Keratinocyte (primary cell): ENCODE data around the gene C6orf15. TPM values are rescaled to one million over a fixed set of nuclear protein-coding genes. Genes with fewer than 3 reads are reported as not detected.

Source experiments
- DNase-seq: peaks from one replicate; pipeline ENCODE4 v3.0.0-alpha.2; 2011; ENCODE audit warnings: low read depth, missing footprints, low spot score
- FAIRE-seq: peaks from 2 replicates; lab custom pipeline; 2011; peaks lifted over from hg19 to GRCh38; lab: Jason Lieb, UNC
- H2AFZ ChIP-seq: 2 replicates; pipeline ENCODE4 v1.6.0; 2012; ENCODE audit warnings: low read length, control low read depth, inconsistent platforms; ENCODE audit not compliant: control insufficient read depth
- H3K27ac ChIP-seq: 2 replicates; pipeline ENCODE4 v1.5.1; 2011; ENCODE audit warnings: low read length; ENCODE audit not compliant: control insufficient read depth, insufficient read depth
- H3K27me3 ChIP-seq: 3 replicates; pipeline ENCODE4 v1.6.0; 2011; ENCODE audit warnings: low read length; ENCODE audit not compliant: control insufficient read depth, insufficient read depth; ENCODE audit errors: extremely low read depth
- H3K36me3 ChIP-seq, 2 experiments: 2 replicates in 1 of 2; 3 replicates in 1 of 2; pipeline ENCODE4 v1.5.1; 2011; ENCODE audit warnings: low read length in 2 of 2, mild to moderate bottlenecking in 1 of 2; ENCODE audit not compliant: control insufficient read depth in 2 of 2, insufficient read depth in 2 of 2; ENCODE audit errors: extremely low read depth in 1 of 2
- H3K4me1 ChIP-seq: 3 replicates; pipeline ENCODE4 v1.5.1; 2011; ENCODE audit warnings: low read length; ENCODE audit not compliant: control insufficient read depth, insufficient read depth; ENCODE audit errors: extremely low read depth
- H3K4me2 ChIP-seq: 3 replicates; pipeline ENCODE4 v1.6.0; 2011; ENCODE audit warnings: low read depth, low read length; ENCODE audit not compliant: control insufficient read depth, insufficient read depth; ENCODE audit errors: extremely low read depth
- H3K4me3 ChIP-seq, 3 experiments: fragments of 200-600 bp in 1 of 3; sonication (generic) in 1 of 3; 2 replicates in 2 of 3; 3 replicates in 1 of 3; pipeline ENCODE4 v1.5.1; 2011 to 2016; ENCODE audit warnings: low read length in 3 of 3, mild to moderate bottlenecking in 3 of 3, control low read depth in 2 of 3, inconsistent platforms in 1 of 3, low read depth in 1 of 3, mixed read lengths in 1 of 3, mixed run types in 1 of 3, moderate library complexity in 1 of 3; ENCODE audit not compliant: control insufficient read depth in 2 of 3, insufficient read depth in 2 of 3; ENCODE audit errors: extremely low read depth in 1 of 3
- H3K79me2 ChIP-seq: 2 replicates; pipeline ENCODE4 v1.6.0; 2012; ENCODE audit warnings: low read length; ENCODE audit not compliant: control insufficient read depth, insufficient read depth
- H3K9ac ChIP-seq: 3 replicates; pipeline ENCODE4 v1.6.0; 2011; ENCODE audit warnings: low read length; ENCODE audit not compliant: control insufficient read depth, insufficient read depth; ENCODE audit errors: extremely low read depth
- H3K9me1 ChIP-seq: 3 replicates; pipeline ENCODE4 v1.6.0; 2011; ENCODE audit warnings: low read length; ENCODE audit not compliant: control insufficient read depth, insufficient read depth; ENCODE audit errors: extremely low read depth
- H3K9me3 ChIP-seq: 2 replicates; pipeline ENCODE4 v1.5.1; 2012; ENCODE audit warnings: low read depth, low read length; ENCODE audit not compliant: control insufficient read depth
- H4K20me1 ChIP-seq: 3 replicates; pipeline ENCODE4 v1.6.0; 2011; ENCODE audit warnings: low read length; ENCODE audit not compliant: control insufficient read depth, insufficient read depth; ENCODE audit errors: extremely low read depth
- CTCF ChIP-seq, 3 experiments: IDR thresholded peaks in 1 of 3; conservative IDR thresholded peaks in 1 of 3; optimal IDR thresholded peaks in 1 of 3; 2 replicates in 2 of 3; 3 replicates in 1 of 3; pipeline versions ENCODE3 to v1.5.1; 2011; ENCODE audit warnings: low read length in 3 of 3, mild to moderate bottlenecking in 3 of 3, moderate library complexity in 2 of 3, control low read depth in 1 of 3, inconsistent platforms in 1 of 3; ENCODE audit not compliant: insufficient read depth in 2 of 3; ENCODE audit errors: extremely low read depth in 1 of 3
- EZH2 ChIP-seq: IDR thresholded peaks from one replicate; pipeline ENCODE4 v1.6.1; 2012; ENCODE audit warnings: inconsistent platforms, mild to moderate bottlenecking, low read length, moderate library complexity
- dilution Hi-C: fragments of 300-500 bp; cut with MboI; formaldehyde crosslinking; loops from one replicate; pipeline ENCODE4 v1.7.0; 2020; ENCODE audit warnings: low sequenced_read_pairs; ENCODE audit not compliant: extremely low pct_ligation_motif_present
- polyA plus RNA-seq, 5 experiments: library from polyadenylated mRNA; depleted of rRNA in 3 of 5; stranded (reverse) in 3 of 5; stranded (forward) in 1 of 5; unstranded in 1 of 5; fragments of >200 nt; gene quantifications; 1 replicate in 1 of 5; 2 replicates in 3 of 5; 3 replicates in 1 of 5; pipeline versions ENCODE4 v1.2.1 to v1.2.3, GENCODE V29; 2011 to 2012; ENCODE audit warnings: missing spikeins in 2 of 5, low read depth in 1 of 5, low replicate concordance in 1 of 5

C6orf15 gene
- polyA plus RNA-seq, 1 donor (not counting 4 experiments of a cell fraction or from before 2014, with no cell fraction given) = 0.08 TPM

GRCh38 chr6:31157513-31158139, 45.3 kb upstream of the C6orf15 start, which contains the start of gene CCHCR1:
TSS of gene CCHCR1 (minus strand) at chr6:31157802. CDS start at chr6:31157600, 202 bp downstream.
- Histone ChIP-seq H2AFZ (peak within 1 kb of the TSS; percentile 92), H3K9me1 (no peaks in the 10 kb centered on the region), H3K36me3 (peaks cover 0 to 2% of the 10 kb centered on the region in 2 experiments), H3K27ac (peak within 1 kb of the TSS; percentile 59), H3K9me3 (no peaks in the 10 kb centered on the region), H3K4me3 (peak within 1 kb of the TSS; percentile 69 to 94 (median 85)), H3K27me3 (no peaks in the 10 kb centered on the region), H3K4me1 (peaks cover 13% of the 10 kb centered on the region), H3K79me2 (peaks cover 10% of the 10 kb centered on the region), H3K9ac (peak within 1 kb of the TSS; percentile 81), H4K20me1 (no peaks in the 10 kb centered on the region), H3K4me2 (peak within 1 kb of the TSS; percentile 94)
- TF ChIP-seq EZH2 = no peak
- TF ChIP-seq CTCF (optimal IDR thresholded peaks at IDR 0.05 in 1 of 3, IDR thresholded peaks at IDR 0.05 in 1 of 3, conservative IDR thresholded peaks at IDR 0.05 in 1 of 3; ENCODE audit: extremely low read depth in 1 of 3, insufficient read depth in 2 of 3, low read length in 3 of 3) = no peak
- dilution Hi-C loops = no loop called here
- no peak for FAIRE-seq
- DNase-seq = no peak

- H3K9me1 ChIP-seq = no peaks in the 10 kb centered on the region
- H4K20me1 ChIP-seq = no peaks in the 10 kb centered on the region
Measured at GRCh38 chr6:31156641-31157040, 44.3 kb upstream of the C6orf15 start.

More at GRCh38 chr6:31156641-31157040, 44.3 kb upstream of the C6orf15 start:
- TF ChIP-seq EZH2 = no peak
- no peak for TF ChIP-seq CTCF (optimal IDR thresholded peaks at IDR 0.05 in 1 of 3, IDR thresholded peaks at IDR 0.05 in 1 of 3, conservative IDR thresholded peaks at IDR 0.05 in 1 of 3; ENCODE audit: extremely low read depth in 1 of 3, insufficient read depth in 2 of 3, low read length in 3 of 3)
- Histone ChIP-seq H3K27me3 (no peaks in the 10 kb centered on the region), H3K4me3 (no peak overlapping the region), H3K9me3 (no peaks in the 10 kb centered on the region), H3K4me1 (peaks cover 13% of the 10 kb centered on the region), H3K4me2 (no peak overlapping the region), H3K27ac (no peak overlapping the region), H2AFZ (no peak overlapping the region), H3K79me2 (peaks cover 10% of the 10 kb centered on the region), H3K36me3 (peaks cover 0 to 2% of the 10 kb centered on the region in 2 experiments), H3K9ac (no peak overlapping the region)
- no peak for FAIRE-seq
- dilution Hi-C loops = no loop called here
- DNase-seq = no peak
